GM19035 (cell line): ENCODE data around the gene IRF9.
A peak's percentile ranks its signal among the peaks of the same experiment; 100 is the strongest.

Experiments
- ATAC-seq: cut with Tn5 transposase; IDR thresholded peaks from one replicate; pipeline ENCODE4 v1.9.1; 2021; ENCODE audit not compliant: unreplicated experiment

Gene IRF9

GRCh38 chr14:24130717-24131548 is 30.1 kb upstream of the IRF9 start:
- no peak for ATAC-seq

GRCh38 chr14:24131549-24131966 is 29.5 kb upstream of the IRF9 start:
- no peak for ATAC-seq

GRCh38 chr14:24132061-24132685 is 28.9 kb upstream of the IRF9 start:
- ATAC-seq, result no peak

GRCh38 chr14:24132976-24133375 is 28.1 kb upstream of the IRF9 start:
- ATAC-seq, result no peak

- no peak for ATAC-seq
Observed at GRCh38 chr14:24133735-24134134, 27.3 kb upstream of the IRF9 start.

GRCh38 chr14:24135584-24135833 is 25.6 kb upstream of the IRF9 start:
- peak; percentile 8 for ATAC-seq

- peak; percentile 84 for ATAC-seq
Observed at GRCh38 chr14:24135834-24136683, 25.0 kb upstream of the IRF9 start, which contains the start of gene PSME1. Gene PSME1, plus strand, starts transcription at chr14:24136194. Its CDS starts 69 bp downstream, at chr14:24136263.

- ATAC-seq, result no peak
Observed at GRCh38 chr14:24136684-24137528, 24.2 kb upstream of the IRF9 start.

GRCh38 chr14:24137529-24138395 is 23.3 kb upstream of the IRF9 start:
- no peak for ATAC-seq

GRCh38 chr14:24138396-24139271 is 22.4 kb upstream of the IRF9 start:
- ATAC-seq, result no peak

- ATAC-seq, result no peak
Observed at GRCh38 chr14:24139272-24139934, 21.7 kb upstream of the IRF9 start.

GRCh38 chr14:24141097-24141880 is 19.8 kb upstream of the IRF9 start, which contains the start of gene EMC9:
Gene EMC9, minus strand, starts transcription at chr14:24141591. Its CDS starts 287 bp downstream, at chr14:24141304.
- peak; percentile 83 for ATAC-seq

- no peak for ATAC-seq
Observed at GRCh38 chr14:24143511-24143910, 17.6 kb upstream of the IRF9 start.

- no peak for ATAC-seq
Observed at GRCh38 chr14:24144451-24144850, 16.6 kb upstream of the IRF9 start.

- no peak for ATAC-seq
Observed at GRCh38 chr14:24145219-24145618, 15.8 kb upstream of the IRF9 start.

- ATAC-seq, result no peak
Observed at GRCh38 chr14:24145690-24146452, 15.2 kb upstream of the IRF9 start.
